Karpas-422 (cell line): ENCODE data around the gene TENM4. TPM values are rescaled to one million over a fixed set of nuclear protein-coding genes. Genes with fewer than 3 reads are reported as not detected.

Experiments used
- DNase-seq: peaks from one replicate; pipeline ENCODE4 v3.0.0-alpha.2; 2015
- H2AFZ ChIP-seq: fragments of 200-600 bp; sonication (generic); 2 replicates; pipeline ENCODE4 v1.6.1; 2014; ENCODE audit warnings: antibody characterized with exemption, low read length, mixed read lengths
- H3K27ac ChIP-seq: fragments of 200-600 bp; sonication (generic); 2 replicates; pipeline ENCODE4 v1.5.1; 2014; ENCODE audit warnings: mild to moderate bottlenecking, low read length, moderate library complexity
- H3K27me3 ChIP-seq: fragments of 200-600 bp; sonication (generic); 2 replicates; pipeline ENCODE4 v1.6.1; 2014; ENCODE audit warnings: low read length, mixed read lengths
- H3K36me3 ChIP-seq: fragments of 200-600 bp; sonication (generic); 2 replicates; pipeline ENCODE4 v1.6.1; 2014; ENCODE audit warnings: low read length, mixed read lengths; ENCODE audit not compliant: insufficient read depth
- H3K4me1 ChIP-seq: fragments of 200-600 bp; sonication (generic); 2 replicates; pipeline ENCODE4 v1.6.1; 2014; ENCODE audit warnings: mild to moderate bottlenecking, low read length, mixed read lengths
- H3K4me2 ChIP-seq: fragments of 200-600 bp; sonication (generic); 2 replicates; pipeline ENCODE4 v1.6.1; 2014; ENCODE audit warnings: low read length, low read depth, mild to moderate bottlenecking; ENCODE audit not compliant: poor library complexity, severe bottlenecking
- H3K4me3 ChIP-seq: fragments of 200-600 bp; sonication (generic); 2 replicates; pipeline ENCODE4 v1.5.1; 2014; ENCODE audit warnings: mild to moderate bottlenecking, antibody characterized with exemption, low read length, mixed read lengths
- H3K79me2 ChIP-seq: fragments of 200-600 bp; sonication (generic); 2 replicates; pipeline ENCODE4 v1.6.1; 2014; ENCODE audit warnings: mild to moderate bottlenecking, low read length, mixed read lengths
- H3K9ac ChIP-seq: fragments of 200-600 bp; sonication (generic); 2 replicates; pipeline ENCODE4 v1.6.0; 2014; ENCODE audit warnings: low read length
- H3K9me2 ChIP-seq: fragments of 200-600 bp; sonication (generic), shearing (Covaris generic); replicated peaks from 2 replicates; pipeline ENCODE4 v1.6.0; 2014; ENCODE audit warnings: mild to moderate bottlenecking, low read length, moderate library complexity; ENCODE audit not compliant: insufficient read depth
- H3K9me3 ChIP-seq: fragments of 300-700, 200-600 bp; sonication (generic); 2 replicates; pipeline ENCODE4 v1.6.1; 2014; ENCODE audit warnings: low read length, mixed read lengths
- H4K20me1 ChIP-seq: fragments of 200-600 bp; sonication (generic); 2 replicates; pipeline ENCODE4 v1.6.1; 2014; ENCODE audit warnings: mild to moderate bottlenecking, antibody characterized with exemption, low read length, low read depth; ENCODE audit not compliant: insufficient read depth
- total RNA-seq: library from RNA; depleted of rRNA; stranded (reverse); fragments of >200 nt; shearing (Covaris generic); gene quantifications from 2 replicates; pipeline ENCODE4 v1.2.3, GENCODE V29; 2014; ENCODE audit warnings: low replicate concordance

TENM4 gene
- total RNA-seq, 1 experiment from 2014 or later, result not detected

GRCh38 chr11:78744202-78744601 is 696.6 kb downstream of the TENM4 start:
- Histone ChIP-seq H3K9me3 (no peaks in the 10 kb centered on the region), H3K27me3 (no peaks in the 10 kb centered on the region), H3K4me1 (no peaks in the 10 kb centered on the region), H2AFZ (no peak overlapping the region), H4K20me1 (no peaks in the 10 kb centered on the region), H3K36me3 (no peaks in the 10 kb centered on the region), H3K9me2 (no peaks in the 10 kb centered on the region), H3K79me2 (no peaks in the 10 kb centered on the region), H3K27ac (no peak overlapping the region), H3K4me3 (no peak overlapping the region), H3K4me2 (no peak overlapping the region), H3K9ac (no peak overlapping the region)
- no peak for DNase-seq

DNA sequence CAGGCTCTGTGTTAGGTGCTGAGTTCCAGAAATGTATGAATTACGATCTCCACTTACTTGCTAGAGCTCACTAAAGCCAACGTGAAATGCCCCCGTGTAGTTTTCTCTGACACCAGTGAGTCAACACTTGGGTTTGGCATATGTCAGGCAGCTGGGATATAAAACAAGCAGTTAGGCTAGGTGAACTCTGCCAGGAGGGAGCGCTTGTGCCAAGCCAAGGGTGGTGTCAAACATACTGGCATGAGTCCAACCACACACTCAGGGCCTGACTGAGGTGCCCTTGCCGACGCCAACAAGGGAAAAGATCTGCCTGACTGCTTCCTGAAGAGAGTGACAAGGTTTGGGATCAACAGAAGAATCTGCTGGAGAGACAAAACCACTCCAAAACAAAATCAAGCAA is 698.4 kb downstream of the TENM4 start:
- Histone ChIP-seq H3K4me3 (no peak overlapping the region), H2AFZ (no peak overlapping the region), H3K79me2 (no peaks in the 10 kb centered on the region), H3K27ac (no peak overlapping the region), H3K4me1 (no peaks in the 10 kb centered on the region), H3K36me3 (no peaks in the 10 kb centered on the region), H3K9ac (no peak overlapping the region), H3K4me2 (no peak overlapping the region), H4K20me1 (no peaks in the 10 kb centered on the region), H3K9me3 (no peaks in the 10 kb centered on the region), H3K9me2 (no peaks in the 10 kb centered on the region), H3K27me3 (no peaks in the 10 kb centered on the region)
- no peak for DNase-seq

- no peak overlapping the region for H3K4me2 ChIP-seq
- H3K4me3 ChIP-seq, result no peak overlapping the region
- no peak for DNase-seq
- H3K9ac ChIP-seq, result no peak overlapping the region
- H3K9me3 ChIP-seq, result no peaks in the 10 kb centered on the region
- H2AFZ ChIP-seq, result no peak overlapping the region
- no peaks in the 10 kb centered on the region for H3K4me1 ChIP-seq
- no peaks in the 10 kb centered on the region for H3K79me2 ChIP-seq
- H3K9me2 ChIP-seq, result no peaks in the 10 kb centered on the region
- no peaks in the 10 kb centered on the region for H4K20me1 ChIP-seq
- H3K36me3 ChIP-seq, result no peaks in the 10 kb centered on the region
- no peak overlapping the region for H3K27ac ChIP-seq
- H3K27me3 ChIP-seq, result no peaks in the 10 kb centered on the region
These were observed 699.1 kb downstream of the TENM4 start for GRCh38 chr11:78741741-78742140.

GRCh38 chr11:78740199-78741071 is 700.4 kb downstream of the TENM4 start:
- H3K4me1 ChIP-seq, result no peaks in the 10 kb centered on the region
- H3K4me3 ChIP-seq, result no peak overlapping the region
- no peaks in the 10 kb centered on the region for H3K9me2 ChIP-seq
- no peak for DNase-seq
- H3K79me2 ChIP-seq, result no peaks in the 10 kb centered on the region
- H3K9ac ChIP-seq, result no peak overlapping the region
- H3K27ac ChIP-seq, result no peak overlapping the region
- H3K27me3 ChIP-seq, result no peaks in the 10 kb centered on the region
- no peaks in the 10 kb centered on the region for H3K36me3 ChIP-seq
- no peak overlapping the region for H2AFZ ChIP-seq
- no peaks in the 10 kb centered on the region for H3K9me3 ChIP-seq
- H4K20me1 ChIP-seq, result no peaks in the 10 kb centered on the region
- no peak overlapping the region for H3K4me2 ChIP-seq

DNA sequence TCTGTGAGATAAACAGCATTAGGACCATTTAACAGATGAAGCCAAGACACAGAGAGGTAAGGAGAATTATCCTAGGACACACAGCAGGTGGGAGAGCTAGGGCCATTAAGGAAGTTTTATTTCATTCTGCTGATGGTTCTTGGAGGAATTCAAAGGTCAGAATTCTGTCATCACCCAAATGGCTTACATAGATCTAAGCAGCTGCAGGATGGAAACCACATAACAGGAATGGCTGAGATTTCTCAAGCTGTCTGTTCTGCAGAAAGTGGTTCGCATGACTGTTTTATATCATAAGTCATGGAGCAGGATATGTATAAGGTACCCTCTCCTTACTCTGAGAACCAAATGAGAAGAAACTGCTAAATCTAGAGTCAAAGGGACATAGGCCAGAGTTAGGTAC is 702.9 kb downstream of the TENM4 start:
- Histone ChIP-seq H3K27me3 (no peaks in the 10 kb centered on the region), H3K79me2 (no peaks in the 10 kb centered on the region), H3K9me2 (no peaks in the 10 kb centered on the region), H3K4me1 (no peaks in the 10 kb centered on the region), H3K4me3 (no peak overlapping the region), H3K9ac (no peak overlapping the region), H3K4me2 (no peak overlapping the region), H2AFZ (no peak overlapping the region), H3K9me3 (no peaks in the 10 kb centered on the region), H3K27ac (no peak overlapping the region), H3K36me3 (no peaks in the 10 kb centered on the region), H4K20me1 (no peaks in the 10 kb centered on the region)
- no peak for DNase-seq

GRCh38 chr11:78737301-78737700 is 703.5 kb downstream of the TENM4 start:
- Histone ChIP-seq H3K4me3 (no peak overlapping the region), H3K27me3 (no peaks in the 10 kb centered on the region), H2AFZ (no peak overlapping the region), H4K20me1 (no peaks in the 10 kb centered on the region), H3K9ac (no peak overlapping the region), H3K9me3 (no peaks in the 10 kb centered on the region), H3K27ac (no peak overlapping the region), H3K79me2 (no peaks in the 10 kb centered on the region), H3K36me3 (no peaks in the 10 kb centered on the region), H3K4me2 (no peak overlapping the region), H3K4me1 (no peaks in the 10 kb centered on the region), H3K9me2 (no peaks in the 10 kb centered on the region)
- no peak for DNase-seq

DNA sequence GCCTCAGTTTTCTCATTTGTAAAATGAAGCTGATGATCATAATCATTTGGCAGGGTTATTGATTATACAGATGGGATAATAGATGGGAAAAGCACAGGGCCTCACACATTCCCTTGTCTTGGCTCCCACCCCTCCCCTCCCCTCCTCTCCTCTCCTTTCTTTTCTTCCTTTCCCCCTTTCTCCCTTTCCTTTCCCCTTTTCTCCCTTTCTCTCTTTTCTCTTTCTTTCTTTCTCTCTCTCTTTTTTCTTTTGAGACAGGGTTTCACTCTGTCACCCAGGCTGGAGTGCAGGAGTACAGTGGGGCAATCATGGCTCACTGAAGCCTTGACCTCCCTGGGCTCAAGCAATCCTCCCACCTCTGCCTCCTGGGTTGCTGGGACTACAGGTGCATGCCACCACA is 705.1 kb downstream of the TENM4 start:
- H2AFZ ChIP-seq, result no peak overlapping the region
- H3K27me3 ChIP-seq, result no peaks in the 10 kb centered on the region
- no peaks in the 10 kb centered on the region for H4K20me1 ChIP-seq
- H3K4me3 ChIP-seq, result no peak overlapping the region
- no peaks in the 10 kb centered on the region for H3K9me3 ChIP-seq
- no peak overlapping the region for H3K9ac ChIP-seq
- H3K79me2 ChIP-seq, result no peaks in the 10 kb centered on the region
- no peak overlapping the region for H3K4me2 ChIP-seq
- no peak for DNase-seq
- H3K9me2 ChIP-seq, result no peaks in the 10 kb centered on the region
- no peaks in the 10 kb centered on the region for H3K36me3 ChIP-seq
- H3K4me1 ChIP-seq, result no peaks in the 10 kb centered on the region
- H3K27ac ChIP-seq, result no peak overlapping the region

DNA sequence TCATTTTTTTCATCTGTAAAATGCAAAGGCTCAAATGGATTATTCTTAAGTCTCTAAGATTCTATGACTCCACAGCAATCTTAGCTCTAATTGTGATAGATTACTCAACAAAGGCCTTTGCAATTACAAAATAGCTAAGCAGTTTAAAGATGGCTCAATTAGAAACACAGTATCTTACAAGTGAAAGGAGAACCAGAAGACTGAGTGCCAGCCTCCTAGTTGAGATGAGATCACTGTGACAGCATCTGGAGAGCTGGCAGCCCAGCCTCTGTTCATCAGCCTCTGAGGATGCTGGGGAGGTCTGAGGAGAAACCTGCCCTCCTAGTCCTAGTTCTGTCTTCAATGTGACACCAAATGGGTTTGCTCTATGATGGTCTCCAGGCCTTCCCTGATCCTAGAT is 707.8 kb downstream of the TENM4 start:
- Histone ChIP-seq H3K9me2 (no peaks in the 10 kb centered on the region), H2AFZ (no peak overlapping the region), H3K79me2 (no peaks in the 10 kb centered on the region), H3K4me3 (no peak overlapping the region), H3K27ac (no peak overlapping the region), H3K9ac (no peak overlapping the region), H3K27me3 (no peaks in the 10 kb centered on the region), H3K4me1 (no peaks in the 10 kb centered on the region), H3K36me3 (no peaks in the 10 kb centered on the region), H4K20me1 (no peaks in the 10 kb centered on the region), H3K9me3 (no peaks in the 10 kb centered on the region), H3K4me2 (no peak overlapping the region)
- no peak for DNase-seq
